Glutamatergic neuron (in vitro differentiated cells): ENCODE measurements around the gene LRRC8D. TPM values are rescaled to one million over a fixed set of nuclear protein-coding genes. Genes with fewer than 3 reads are reported as not detected.

Experiments
- DNase-seq: peaks from one replicate; pipeline ENCODE4 v3.0.0; 2022
- H3K27ac Mint-ChIP-seq: one replicate; pipeline ENCODE4 v1.8.0; 2020; ENCODE audit warnings: mild to moderate bottlenecking, mixed read lengths, inconsistent platforms; ENCODE audit not compliant: unreplicated experiment
- H3K27me3 Mint-ChIP-seq: one replicate; pipeline ENCODE4 v1.8.0; 2020; ENCODE audit warnings: mild to moderate bottlenecking, moderate library complexity, mixed read lengths, inconsistent platforms; ENCODE audit not compliant: unreplicated experiment
- H3K36me3 Mint-ChIP-seq: one replicate; pipeline ENCODE4 v1.8.0; 2020; ENCODE audit warnings: mild to moderate bottlenecking, mixed read lengths, inconsistent platforms; ENCODE audit not compliant: unreplicated experiment
- H3K4me1 Mint-ChIP-seq: one replicate; pipeline ENCODE4 v1.8.0; 2020; ENCODE audit warnings: mild to moderate bottlenecking, low read depth, mixed read lengths, inconsistent platforms; ENCODE audit not compliant: unreplicated experiment
- H3K4me3 Mint-ChIP-seq: one replicate; pipeline ENCODE4 v1.8.0; 2020; ENCODE audit warnings: mild to moderate bottlenecking, mixed read lengths, inconsistent platforms; ENCODE audit not compliant: unreplicated experiment
- H3K9me3 Mint-ChIP-seq: one replicate; pipeline ENCODE4 v1.8.0; 2020; ENCODE audit warnings: mild to moderate bottlenecking, moderate library complexity, mixed read lengths, inconsistent platforms; ENCODE audit not compliant: unreplicated experiment
- total RNA-seq: library from RNA; stranded (reverse); fragmentation: NEBNext Ultra II Directional; extraction: Animal tissue kit (Norgen Biotek cat#: 25700); gene quantifications from one replicate; pipeline ENCODE4 v1.2.1, GENCODE V29; 2021; ENCODE audit not compliant: unreplicated experiment
- TF ChIP-seq, protein P1 (sequence below): fragments of 200-600 bp; sonication (generic); IDR thresholded peaks from one replicate; pipeline ENCODE4 v1.5.0; 2021; ENCODE audit not compliant: partially characterized antibody, unreplicated experiment

The LRRC8D gene
- total RNA-seq, 1 donor from 2014 or later = 54.9 TPM

DNA sequence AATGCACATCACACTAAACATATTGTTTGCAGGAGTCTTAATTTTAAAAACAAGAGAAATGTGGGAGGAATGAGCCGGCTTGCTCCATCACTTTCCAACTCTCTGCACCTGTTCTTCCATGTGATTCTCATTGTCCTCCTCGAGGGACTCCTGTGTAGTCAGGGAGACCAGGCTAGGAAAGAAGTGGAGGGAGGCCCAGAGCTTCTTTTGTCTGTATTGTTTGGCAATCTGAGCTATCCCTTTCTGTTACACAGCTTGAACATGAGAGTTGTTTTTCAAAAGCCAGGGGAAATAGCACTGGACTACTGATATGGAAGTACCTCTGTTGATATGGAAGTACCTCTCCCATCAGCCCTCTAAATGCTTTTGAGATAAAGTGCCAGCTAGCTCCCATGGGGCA is 18.8 kb upstream of the LRRC8D start:
- TF ChIP-seq, protein P1, sequence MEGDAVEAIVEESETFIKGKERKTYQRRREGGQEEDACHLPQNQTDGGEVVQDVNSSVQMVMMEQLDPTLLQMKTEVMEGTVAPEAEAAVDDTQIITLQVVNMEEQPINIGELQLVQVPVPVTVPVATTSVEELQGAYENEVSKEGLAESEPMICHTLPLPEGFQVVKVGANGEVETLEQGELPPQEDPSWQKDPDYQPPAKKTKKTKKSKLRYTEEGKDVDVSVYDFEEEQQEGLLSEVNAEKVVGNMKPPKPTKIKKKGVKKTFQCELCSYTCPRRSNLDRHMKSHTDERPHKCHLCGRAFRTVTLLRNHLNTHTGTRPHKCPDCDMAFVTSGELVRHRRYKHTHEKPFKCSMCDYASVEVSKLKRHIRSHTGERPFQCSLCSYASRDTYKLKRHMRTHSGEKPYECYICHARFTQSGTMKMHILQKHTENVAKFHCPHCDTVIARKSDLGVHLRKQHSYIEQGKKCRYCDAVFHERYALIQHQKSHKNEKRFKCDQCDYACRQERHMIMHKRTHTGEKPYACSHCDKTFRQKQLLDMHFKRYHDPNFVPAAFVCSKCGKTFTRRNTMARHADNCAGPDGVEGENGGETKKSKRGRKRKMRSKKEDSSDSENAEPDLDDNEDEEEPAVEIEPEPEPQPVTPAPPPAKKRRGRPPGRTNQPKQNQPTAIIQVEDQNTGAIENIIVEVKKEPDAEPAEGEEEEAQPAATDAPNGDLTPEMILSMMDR = no peak
- Mint-ChIP-seq H3K4me3 (no peak overlapping the region), H3K36me3 (no peaks in the 10 kb centered on the region), H3K27me3 (no peaks in the 10 kb centered on the region), H3K4me1 (peaks cover 8% of the 10 kb centered on the region), H3K27ac (peak overlapping the region; percentile 23), H3K9me3 (no peaks in the 10 kb centered on the region)
- no peak for DNase-seq

DNA sequence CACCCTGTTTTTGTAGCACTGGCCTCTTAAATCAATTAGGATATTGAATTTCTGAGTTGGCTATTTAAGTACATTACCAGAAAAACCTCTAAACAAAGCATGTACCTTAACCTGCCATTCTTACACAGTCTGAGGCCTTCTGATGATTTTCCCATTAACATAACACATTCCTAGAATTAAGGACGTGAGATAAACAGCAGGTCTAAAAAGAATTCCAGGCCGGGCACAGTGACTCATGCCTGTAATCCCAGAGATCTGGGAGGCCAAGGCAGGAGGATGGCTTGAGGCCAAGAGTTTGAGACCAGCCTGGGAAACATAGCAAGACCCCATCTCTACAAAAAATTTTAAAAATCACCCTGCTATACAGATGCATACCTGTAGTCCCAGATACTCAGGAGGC is 18.0 kb upstream of the LRRC8D start:
- Mint-ChIP-seq H3K36me3 (no peaks in the 10 kb centered on the region), H3K9me3 (no peaks in the 10 kb centered on the region), H3K27me3 (no peaks in the 10 kb centered on the region), H3K4me1 (peaks cover 8% of the 10 kb centered on the region), H3K4me3 (no peak overlapping the region), H3K27ac (no peak overlapping the region)
- TF ChIP-seq, protein P1 = no peak
- DNase-seq = no peak

DNA sequence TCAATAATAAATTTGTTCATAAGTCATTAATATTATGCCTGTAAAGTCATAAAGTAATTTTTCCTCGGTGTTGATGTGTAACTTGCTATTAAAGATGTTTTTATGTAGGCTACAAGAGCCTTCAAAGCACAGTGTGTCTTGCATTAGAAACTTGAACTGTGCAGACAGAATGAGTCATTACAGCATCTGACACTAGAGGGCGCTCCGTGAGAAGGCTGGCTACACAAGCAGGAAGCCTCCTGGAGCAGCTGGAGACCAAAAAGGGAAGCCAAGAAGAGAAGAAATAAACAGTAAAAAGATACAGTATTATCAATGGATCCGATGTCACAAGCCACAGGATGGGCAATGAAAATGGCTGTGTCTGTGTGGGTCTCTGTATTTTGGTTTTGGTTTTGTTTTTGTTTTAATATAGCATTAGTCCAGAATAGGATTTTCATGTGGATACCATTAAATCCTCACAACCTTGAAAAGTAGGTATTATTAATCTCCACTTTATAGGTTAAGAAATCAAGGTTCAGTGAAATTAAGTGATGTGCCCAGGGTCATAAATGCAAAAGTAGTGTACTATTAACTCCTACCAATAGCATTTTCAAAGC is 16.1 kb upstream of the LRRC8D start:
- Mint-ChIP-seq H3K27ac (no peak overlapping the region), H3K9me3 (no peaks in the 10 kb centered on the region), H3K36me3 (no peaks in the 10 kb centered on the region), H3K4me1 (peaks cover 8% of the 10 kb centered on the region), H3K27me3 (no peaks in the 10 kb centered on the region), H3K4me3 (no peak overlapping the region)
- DNase-seq = peak; percentile 88
- TF ChIP-seq, protein P1 = peak; percentile 93

DNA sequence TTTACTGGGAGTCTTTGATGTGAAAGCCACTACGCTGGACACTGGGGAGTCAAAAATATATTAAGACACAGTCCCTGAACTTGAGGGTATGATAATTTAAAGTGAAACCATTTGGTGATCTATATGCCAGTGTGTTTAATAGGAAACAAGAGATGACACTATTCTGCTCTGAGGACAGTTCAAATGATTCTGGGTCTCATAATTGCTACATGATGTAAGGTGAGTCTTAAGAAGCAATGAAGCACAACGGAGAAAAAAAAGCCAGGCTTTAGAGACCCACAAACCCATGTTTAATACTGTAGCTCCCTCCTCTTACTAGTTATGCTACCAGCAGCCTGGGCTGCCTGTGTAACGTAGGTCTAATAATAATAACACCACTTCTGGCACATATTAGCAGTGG is 14.2 kb upstream of the LRRC8D start:
- H3K4me3 Mint-ChIP-seq = no peak overlapping the region
- no peaks in the 10 kb centered on the region for H3K36me3 Mint-ChIP-seq
- TF ChIP-seq, protein P1 = no peak
- H3K4me1 Mint-ChIP-seq = peaks cover 6% of the 10 kb centered on the region
- no peaks in the 10 kb centered on the region for H3K27me3 Mint-ChIP-seq
- H3K27ac Mint-ChIP-seq = no peak overlapping the region
- no peak for DNase-seq
- H3K9me3 Mint-ChIP-seq = no peaks in the 10 kb centered on the region

DNA sequence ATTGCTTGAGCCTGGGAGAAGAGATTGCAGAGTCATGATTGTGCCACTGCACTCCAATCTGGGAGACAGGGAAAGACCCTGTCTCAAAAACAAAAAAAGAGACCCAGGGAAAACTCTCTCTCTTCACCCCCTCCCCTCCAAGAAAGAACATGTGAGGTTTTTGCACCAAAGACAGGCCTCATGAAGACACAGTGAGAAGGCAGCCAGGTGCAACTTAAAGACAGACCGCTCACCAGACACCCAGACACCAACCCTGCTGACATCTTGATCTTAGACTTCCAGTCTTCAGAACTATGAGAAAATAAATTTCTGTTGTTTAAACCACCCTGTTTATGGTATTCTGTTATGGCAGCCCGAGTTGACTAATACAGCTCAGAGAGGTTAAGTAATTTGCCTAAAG is 13.3 kb upstream of the LRRC8D start:
- no peaks in the 10 kb centered on the region for H3K27me3 Mint-ChIP-seq
- H3K36me3 Mint-ChIP-seq = no peaks in the 10 kb centered on the region
- no peaks in the 10 kb centered on the region for H3K4me1 Mint-ChIP-seq
- no peak overlapping the region for H3K4me3 Mint-ChIP-seq
- no peak for DNase-seq
- H3K9me3 Mint-ChIP-seq = no peaks in the 10 kb centered on the region
- no peak overlapping the region for H3K27ac Mint-ChIP-seq
- TF ChIP-seq, protein P1 = no peak
